GM10266 (cell line): ENCODE measurements around the gene KRT79.

Experiments used
- DNase-seq: peaks from one replicate; pipeline ENCODE4 v3.0.0; 2012; ENCODE audit errors: extremely low spot score
- TF ChIP-seq, protein P1 (sequence below): IDR thresholded peaks from 2 replicates; pipeline ENCODE4 v1.5.1; 2012; ENCODE audit warnings: mild to moderate bottlenecking, low read depth; ENCODE audit not compliant: control insufficient read depth, insufficient read depth; ENCODE audit errors: missing control alignments

Gene KRT79

DNA sequence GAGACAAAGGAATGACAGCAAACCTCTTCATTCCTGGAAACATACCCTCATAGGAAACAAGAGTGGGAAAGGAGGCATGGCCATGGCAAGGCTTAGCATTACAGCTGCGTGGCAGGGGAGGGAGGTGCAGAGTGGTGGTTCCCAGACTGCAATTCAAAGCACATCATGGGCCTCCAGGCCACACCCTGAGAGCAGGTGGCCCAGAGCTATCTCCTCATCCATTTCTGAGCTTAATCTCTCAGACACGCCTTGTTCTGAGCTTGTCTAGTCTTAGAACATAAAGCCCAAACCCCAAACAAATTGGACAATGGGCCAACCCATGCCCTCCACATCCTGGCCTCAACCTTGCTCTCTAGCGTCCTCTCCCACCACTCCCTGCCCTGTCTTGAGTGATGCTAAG lies 32.3 kb downstream of the KRT79 start:
- TF ChIP-seq, protein P1, sequence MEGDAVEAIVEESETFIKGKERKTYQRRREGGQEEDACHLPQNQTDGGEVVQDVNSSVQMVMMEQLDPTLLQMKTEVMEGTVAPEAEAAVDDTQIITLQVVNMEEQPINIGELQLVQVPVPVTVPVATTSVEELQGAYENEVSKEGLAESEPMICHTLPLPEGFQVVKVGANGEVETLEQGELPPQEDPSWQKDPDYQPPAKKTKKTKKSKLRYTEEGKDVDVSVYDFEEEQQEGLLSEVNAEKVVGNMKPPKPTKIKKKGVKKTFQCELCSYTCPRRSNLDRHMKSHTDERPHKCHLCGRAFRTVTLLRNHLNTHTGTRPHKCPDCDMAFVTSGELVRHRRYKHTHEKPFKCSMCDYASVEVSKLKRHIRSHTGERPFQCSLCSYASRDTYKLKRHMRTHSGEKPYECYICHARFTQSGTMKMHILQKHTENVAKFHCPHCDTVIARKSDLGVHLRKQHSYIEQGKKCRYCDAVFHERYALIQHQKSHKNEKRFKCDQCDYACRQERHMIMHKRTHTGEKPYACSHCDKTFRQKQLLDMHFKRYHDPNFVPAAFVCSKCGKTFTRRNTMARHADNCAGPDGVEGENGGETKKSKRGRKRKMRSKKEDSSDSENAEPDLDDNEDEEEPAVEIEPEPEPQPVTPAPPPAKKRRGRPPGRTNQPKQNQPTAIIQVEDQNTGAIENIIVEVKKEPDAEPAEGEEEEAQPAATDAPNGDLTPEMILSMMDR = no peak
- DNase-seq = no peak

DNA sequence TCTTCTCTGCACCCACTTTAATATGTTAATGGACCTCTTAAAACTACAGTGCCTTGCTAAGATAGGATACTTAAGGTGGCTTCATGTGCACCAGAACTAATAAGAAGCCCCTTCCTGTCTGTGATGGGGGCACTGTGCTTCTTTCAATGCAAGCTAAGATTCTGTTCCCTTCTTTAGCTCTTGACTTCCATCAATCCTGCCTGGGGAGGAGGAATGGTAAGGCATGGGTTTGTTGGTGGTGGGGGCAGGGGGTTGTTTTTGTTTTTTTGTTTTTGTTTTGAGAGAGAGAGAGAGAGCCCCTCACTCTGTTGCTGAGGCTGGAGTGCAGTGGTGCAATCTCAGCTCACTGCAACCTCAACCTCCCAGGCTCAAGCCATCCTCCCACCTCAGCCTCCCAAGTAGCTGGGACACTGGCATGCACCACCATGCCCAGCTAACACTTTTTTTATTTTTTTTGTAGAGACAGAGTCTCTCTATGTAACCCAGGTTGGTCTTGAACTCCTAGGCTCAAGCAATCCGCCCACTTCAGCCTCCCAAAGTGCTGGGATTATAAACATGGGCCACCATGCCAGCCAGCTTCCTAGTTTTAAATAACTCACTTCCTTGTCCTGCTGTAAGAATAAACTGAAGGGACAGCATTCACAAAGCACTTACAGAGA lies 33.7 kb downstream of the KRT79 start:
- DNase-seq = no peak
- TF ChIP-seq, protein P1 = no peak

DNA sequence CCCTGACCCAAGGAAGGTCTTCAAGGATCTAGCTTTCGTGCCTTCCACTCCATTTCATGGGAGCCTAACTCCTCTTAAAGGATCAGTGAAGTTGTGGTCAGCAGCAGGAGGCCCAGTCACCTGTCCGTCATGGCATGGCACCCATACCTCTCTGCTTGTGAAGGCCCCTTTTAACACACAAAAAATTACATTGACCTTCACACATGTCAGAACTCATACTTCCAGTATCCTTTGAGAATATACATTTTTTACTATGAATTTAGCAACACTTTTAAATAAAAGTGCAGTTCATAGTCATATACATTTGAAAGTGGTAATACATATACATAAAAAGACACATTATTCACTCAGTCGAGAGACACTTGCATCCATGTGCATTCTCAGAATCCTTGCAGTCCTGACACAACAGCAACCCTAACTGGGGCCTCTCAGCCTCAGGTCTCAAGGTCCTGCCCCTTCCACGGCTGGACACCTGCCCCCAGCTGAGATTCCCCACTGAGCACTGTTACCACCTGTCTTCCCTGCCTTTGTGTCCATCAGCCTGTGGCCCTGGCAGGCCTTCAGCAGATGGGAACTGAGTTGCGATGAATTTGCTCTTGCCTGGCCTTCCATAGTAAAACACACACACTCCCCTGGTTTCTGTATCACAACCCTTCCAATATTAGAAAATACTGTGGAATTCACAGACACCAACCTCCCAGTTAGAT lies 34.5 kb downstream of the KRT79 start:
- DNase-seq = no peak
- TF ChIP-seq, protein P1 = no peak

DNA sequence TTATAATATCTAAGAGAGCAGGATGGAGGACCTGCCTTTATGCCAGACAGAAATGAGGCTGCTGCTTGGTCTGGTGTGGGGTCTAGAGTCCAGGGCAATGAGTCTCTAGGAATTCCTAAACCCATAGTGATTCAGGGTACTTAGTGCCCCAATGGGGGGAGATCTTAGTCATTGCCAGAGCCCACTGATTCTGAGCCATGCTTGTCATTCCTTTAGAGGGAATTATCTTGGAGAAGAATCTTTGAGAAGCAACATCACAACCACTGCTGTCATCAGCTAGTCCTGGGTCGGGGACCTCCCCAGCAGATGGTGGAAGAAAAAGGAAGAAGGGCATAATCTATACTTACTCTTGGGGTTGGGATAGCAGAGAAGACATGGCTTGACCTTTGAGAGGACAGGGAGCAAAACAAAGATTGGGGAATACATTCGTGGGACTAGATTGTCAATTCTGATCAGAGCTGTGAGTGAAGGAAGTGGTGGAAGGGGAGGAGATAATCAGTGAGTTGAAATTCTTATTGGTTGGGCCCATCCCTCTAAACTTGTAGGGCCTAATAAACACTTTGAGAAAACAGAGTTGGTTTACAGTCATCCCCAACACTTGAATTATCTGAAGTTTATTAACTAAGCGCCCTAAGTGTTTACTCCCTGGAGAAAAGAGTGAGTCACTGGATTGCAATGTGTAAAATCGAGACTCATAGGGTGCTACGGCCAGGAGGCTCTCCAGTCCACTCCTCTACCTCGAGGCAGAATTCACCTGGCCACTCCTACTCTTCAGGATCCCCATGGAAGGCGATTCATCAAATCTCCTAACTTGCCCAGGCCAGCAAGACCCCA lies 35.2 kb downstream of the KRT79 start:
- TF ChIP-seq, protein P1 = no peak
- DNase-seq = no peak

DNA sequence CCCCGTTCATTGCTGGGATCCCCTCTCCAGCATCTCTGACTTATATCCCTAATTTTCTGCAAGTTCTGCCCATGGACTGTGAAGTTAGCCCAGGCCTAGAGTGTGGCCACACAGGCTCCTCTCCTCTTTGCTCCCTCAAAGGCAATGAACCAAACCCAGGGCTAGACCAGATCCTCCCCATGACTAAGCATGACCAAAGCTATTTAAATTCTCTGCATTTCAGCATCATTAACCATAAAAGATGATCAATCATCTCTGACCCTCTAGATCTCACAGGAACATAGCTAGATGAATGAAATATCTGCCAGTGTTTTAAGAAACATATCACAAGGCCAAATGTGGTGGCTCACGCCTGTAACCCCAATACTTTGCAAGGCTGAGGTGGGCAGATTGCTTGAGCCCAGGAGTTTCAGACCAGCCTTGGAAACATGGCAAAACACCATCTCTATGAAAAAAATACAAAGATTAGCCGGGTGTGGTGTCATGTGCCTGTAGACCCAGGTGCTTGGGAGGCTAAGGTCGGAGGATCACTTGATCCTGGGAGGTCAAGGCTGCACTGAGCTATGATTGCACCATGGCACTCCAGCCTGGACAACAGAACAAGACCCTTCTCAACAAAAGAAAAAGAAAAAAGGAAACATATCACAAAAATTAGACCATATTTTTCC lies 36.0 kb downstream of the KRT79 start:
- no peak for DNase-seq
- TF ChIP-seq, protein P1 = no peak

DNA sequence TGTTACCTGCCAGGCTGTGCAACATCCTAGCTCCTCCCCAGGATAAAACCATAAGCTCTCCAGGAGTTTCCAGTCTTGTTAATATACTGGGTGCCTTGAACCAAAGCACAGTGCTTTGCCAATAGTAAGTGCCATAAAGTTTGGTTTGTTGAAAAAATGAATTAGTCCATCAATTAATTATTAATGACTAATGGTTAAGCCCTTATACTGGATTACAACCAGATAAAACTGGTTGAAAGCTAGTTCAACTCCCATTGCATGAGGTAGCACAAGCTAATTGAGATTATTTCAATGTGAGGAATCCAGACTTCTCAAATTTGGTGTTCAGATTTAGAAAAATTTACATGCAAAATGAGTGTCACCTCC lies 36.6 kb downstream of the KRT79 start:
- TF ChIP-seq, protein P1 = no peak

More for the DNA sequence above, 36.6 kb downstream of the KRT79 start:
- DNase-seq = no peak
